IMR-90 (cell line): ENCODE data around the gene CYP4A11. TPM values are rescaled to one million over a fixed set of nuclear protein-coding genes. Genes with fewer than 3 reads are reported as not detected.
"Not testable (repeated sequence)": the region's sequence is repeated elsewhere in the genome, so short reads cannot be mapped to it uniquely, and the experiment has no call there.

Experiments
- ATAC-seq: fragments of 200-7000 bp; cut with Tn5 transposase; 2 replicates; pipeline ENCODE4 v1.9.1; 2020; ENCODE audit warnings: low read depth, mild to moderate bottlenecking, moderate library complexity
- BruUV-seq: library from RNA; stranded (reverse); fragments of 400-500 nt; replicated peaks from 2 replicates; lab custom pipeline; 2021; lab: Mats Ljungman, UMichigan
- CTCF ChIA-PET: fragments of 300-600 bp; formaldehyde crosslinking; extraction: SDS; loops from one replicate; lab custom pipeline; 2021; ENCODE audit warnings: antibody characterized with exemption; lab: Yijun Ruan, JAX
- POLR2A ChIA-PET: fragments of 300-600 bp; sonication (Branson Sonifier 250); formaldehyde crosslinking; loops from one replicate; lab custom pipeline; 2022; ENCODE audit warnings: antibody characterized with exemption; ENCODE audit not compliant: unreplicated experiment; lab: Charles Lee
- DNase-seq: peaks from one replicate; pipeline ENCODE4 v3.0.0; 2013
- H2AFZ ChIP-seq: replicated peaks from 2 replicates; pipeline ENCODE3; 2013; ENCODE audit warnings: low read length, mild to moderate bottlenecking; ENCODE audit not compliant: poor library complexity
- H2AK5ac ChIP-seq: 2 replicates; pipeline ENCODE4 v1.6.1; 2013; ENCODE audit warnings: low read depth, low read length, inconsistent platforms
- H2AK9ac ChIP-seq: replicated peaks from 2 replicates; pipeline ENCODE3; 2013; ENCODE audit warnings: mild to moderate bottlenecking, low read depth, low read length, moderate library complexity; ENCODE audit not compliant: poor library complexity
- H2BK120ac ChIP-seq: 2 replicates; pipeline ENCODE4 v1.6.1; 2013; ENCODE audit warnings: low read depth, low read length, inconsistent platforms
- H2BK15ac ChIP-seq: 3 replicates; pipeline ENCODE4 v1.6.1; 2013; ENCODE audit warnings: low read depth, low read length, inconsistent platforms
- H2BK20ac ChIP-seq: 2 replicates; pipeline ENCODE4 v1.6.1; 2013; ENCODE audit warnings: low read depth, mild to moderate bottlenecking, inconsistent platforms, low read length, moderate library complexity
- H2BK5ac ChIP-seq: 2 replicates; pipeline ENCODE4 v1.6.1; 2013; ENCODE audit warnings: mild to moderate bottlenecking, low read depth, low read length, inconsistent platforms; ENCODE audit not compliant: poor library complexity, severe bottlenecking
- H3K14ac ChIP-seq: replicated peaks from 2 replicates; pipeline ENCODE4 v1.6.1; 2013; ENCODE audit warnings: low read depth, low read length, inconsistent platforms
- H3K18ac ChIP-seq: 2 replicates; pipeline ENCODE4 v1.6.1; 2013; ENCODE audit warnings: low read depth, low read length, control low read depth
- H3K23ac ChIP-seq: 2 replicates; pipeline ENCODE4 v1.6.1; 2013; ENCODE audit warnings: low read depth, low read length, inconsistent platforms
- H3K27ac ChIP-seq: 2 replicates; pipeline ENCODE4 v1.5.1; 2013; ENCODE audit warnings: mild to moderate bottlenecking, control low read depth, low read length; ENCODE audit not compliant: insufficient read depth
- H3K27me3 ChIP-seq: 2 replicates; pipeline ENCODE4 v1.6.1; 2013; ENCODE audit warnings: low read length; ENCODE audit not compliant: control insufficient read depth, insufficient read depth
- H3K36me3 ChIP-seq: 2 replicates; pipeline ENCODE4 v1.6.1; 2013; ENCODE audit warnings: low read length, mixed read lengths; ENCODE audit not compliant: control insufficient read depth, insufficient read depth
- H3K4ac ChIP-seq: 2 replicates; pipeline ENCODE4 v1.6.1; 2013; ENCODE audit warnings: low read depth, low read length, inconsistent platforms
- H3K4me1 ChIP-seq: 2 replicates; pipeline ENCODE4 v1.6.1; 2013; ENCODE audit warnings: low read length, mixed read lengths; ENCODE audit not compliant: control insufficient read depth, insufficient read depth
- H3K4me2 ChIP-seq: 2 replicates; pipeline ENCODE4 v1.6.1; 2013; ENCODE audit warnings: low read depth, mild to moderate bottlenecking, control low read depth, low read length, moderate library complexity
- H3K4me3 ChIP-seq: 2 replicates; pipeline ENCODE4 v1.5.1; 2013; ENCODE audit warnings: low read depth, mild to moderate bottlenecking, control low read depth, low read length, moderate library complexity; ENCODE audit not compliant: insufficient read depth
- H3K56ac ChIP-seq: 2 replicates; pipeline ENCODE4 v1.6.1; 2013; ENCODE audit warnings: low read length, inconsistent platforms; ENCODE audit not compliant: insufficient read depth; ENCODE audit errors: extremely low read depth
- H3K79me1 ChIP-seq, 2 experiments: 2 replicates each; pipeline ENCODE4 v1.6.1; 2013; ENCODE audit warnings: low read length in 2 of 2, inconsistent platforms in 1 of 2, low read depth in 1 of 2
- H3K9ac ChIP-seq: 2 replicates; pipeline ENCODE4 v1.6.1; 2013; ENCODE audit warnings: low read depth, low read length, control low read depth
- H3K9me1 ChIP-seq: 2 replicates; pipeline ENCODE4 v1.6.1; 2013; ENCODE audit warnings: low read length, inconsistent platforms; ENCODE audit not compliant: insufficient read depth
- H3K9me3 ChIP-seq: 2 replicates; pipeline ENCODE4 v1.6.1; 2013; ENCODE audit warnings: low read length; ENCODE audit not compliant: control insufficient read depth, insufficient read depth
- H4K20me1 ChIP-seq: 2 replicates; pipeline ENCODE4 v1.6.1; 2013; ENCODE audit warnings: low read length, inconsistent platforms; ENCODE audit not compliant: insufficient read depth
- H4K5ac ChIP-seq: 2 replicates; pipeline ENCODE4 v1.6.1; 2013; ENCODE audit warnings: mild to moderate bottlenecking, low read depth, low read length, control low read depth
- H4K8ac ChIP-seq, 2 experiments: 2 replicates each; pipeline ENCODE4 v1.6.1; 2013; ENCODE audit warnings: low read depth in 2 of 2, low read length in 2 of 2, control low read depth in 1 of 2, inconsistent platforms in 1 of 2
- H4K91ac ChIP-seq: 2 replicates; pipeline ENCODE4 v1.6.1; 2013; ENCODE audit warnings: low read depth, low read length, inconsistent platforms; ENCODE audit not compliant: insufficient read depth
- RCOR1 ChIP-seq: IDR thresholded peaks from 2 replicates; pipeline ENCODE4 v1.6.1; 2012; ENCODE audit warnings: mild to moderate bottlenecking, low read length, improper control_type of control experiment; ENCODE audit not compliant: insufficient replicate concordance
- WGBS, 2 experiments: methylation state at CpG; one replicate each; pipeline versions ENCODE4 v1.1.5 to v1.1.7; 2013; ENCODE audit warnings: missing lambda C conversion rate in 2 of 2; ENCODE audit not compliant: insufficient read length in 1 of 2; ENCODE audit errors: extremely low coverage in 2 of 2; 5-methylcytosine and 5-hydroxymethylcytosine counted together
- dilution Hi-C: fragments of 300-500 bp; cut with HindIII; formaldehyde crosslinking; loops from one replicate; pipeline ENCODE4 v1.14.3; 2018; ENCODE audit warnings: low sequenced_read_pairs; ENCODE audit not compliant: unreplicated experiment
- in situ Hi-C: fragments of 300-500 bp; cut with MboI; formaldehyde crosslinking; loops from 3 replicates; pipeline ENCODE4 v1.14.3; 2019; ENCODE audit warnings: low sequenced_read_pairs, inconsistent platforms, mixed read lengths
- intact Hi-C: fragments of 100-400 bp; cut with micrococcal nuclease; formaldehyde crosslinking; loops from 2 replicates; pipeline ENCODE4 v1.10.0; 2022
- polyA plus RNA-seq, 3 experiments: library from polyadenylated mRNA; depleted of rRNA; stranded (reverse); fragments of >200 nt; gene quantifications; 2 replicates each; pipeline ENCODE4 v1.2.3, GENCODE V29; 2012; ENCODE audit warnings: low replicate concordance in 1 of 3
- total RNA-seq: library from RNA; depleted of rRNA; stranded (reverse); fragments of >200 nt; gene quantifications from 2 replicates; pipeline ENCODE4 v1.2.3, GENCODE V29; 2012

Gene CYP4A11
- total and polyA plus RNA-seq, 2 of the 4 experiments (the other 2 are of a cell fraction): not detected

GRCh38 chr1:46941135-46941694 lies at the start of gene CYP4A11 (continued):
- no peak for TF ChIP-seq RCOR1

- H3K4me2 ChIP-seq, H2BK20ac ChIP-seq, ATAC-seq, POLR2A ChIA-PET, H4K91ac ChIP-seq, H3K9ac ChIP-seq, H4K8ac ChIP-seq, dilution Hi-C loops, H3K18ac ChIP-seq, H4K5ac ChIP-seq, H4K20me1 ChIP-seq, H2BK5ac ChIP-seq, DNase-seq, H3K36me3 ChIP-seq, H3K23ac ChIP-seq, H2AFZ ChIP-seq, BruUV-seq, H2BK15ac ChIP-seq, H3K9me3 ChIP-seq, H3K4me3 ChIP-seq, H2AK9ac ChIP-seq, H3K27me3 ChIP-seq, H3K79me1 ChIP-seq, H3K56ac ChIP-seq, H3K9me1 ChIP-seq, CTCF ChIA-PET, intact Hi-C loops, H3K4ac ChIP-seq, H3K27ac ChIP-seq, H3K14ac ChIP-seq, in situ Hi-C loops, H3K4me1 ChIP-seq, H2AK5ac ChIP-seq, H2BK120ac ChIP-seq: not testable (repeated sequence)
- no CpG with 5 or more reads among the region's 2 CpGs for WGBS, 2 experiments
Measured at GRCh38 chr1:46990541-46990940, 49.3 kb upstream of the CYP4A11 start.
